Left ventricle myocardium inferior (tissue), 1 donor: ENCODE results near the gene PAQR3. TPM values are rescaled to one million over a fixed set of nuclear protein-coding genes. Genes with fewer than 3 reads are reported as not detected.
"Not testable (repeated sequence)": the region's sequence is repeated elsewhere in the genome, so short reads cannot be mapped to it uniquely, and the experiment has no call there.

ENCODE experiments used
- DNase-seq: peaks from one replicate; pipeline ENCODE4 v3.0.0-alpha.2; 2020
- H3K27ac ChIP-seq: fragments of 200-600 bp; replicated peaks from 2 replicates; pipeline ENCODE4 v1.8.0; 2021
- H3K27me3 ChIP-seq: fragments of 200-600 bp; 2 replicates; pipeline ENCODE4 v1.8.0; 2021; ENCODE audit warnings: low read depth
- H3K36me3 ChIP-seq: fragments of 200-600 bp; 2 replicates; pipeline ENCODE4 v1.8.0; 2021
- H3K4me1 ChIP-seq: fragments of 200-600 bp; 2 replicates; pipeline ENCODE4 v1.8.0; 2021
- H3K4me3 ChIP-seq: fragments of 200-600 bp; 2 replicates; pipeline ENCODE4 v1.8.0; 2021; ENCODE audit warnings: mild to moderate bottlenecking, moderate library complexity
- H3K9me3 ChIP-seq: fragments of 200-600 bp; replicated peaks from 2 replicates; pipeline ENCODE4 v1.8.0; 2021
- intact Hi-C: fragments of 100-400 bp; cut with micrococcal nuclease; formaldehyde crosslinking; loops from one replicate; pipeline ENCODE4 v1.11.0; 2022
- total RNA-seq: library from RNA; stranded (reverse); fragmentation: NEBNext Ultra II Directional; extraction: Animal tissue kit (Norgen Biotek cat#: 25700); gene quantifications from one replicate; pipeline ENCODE4 v1.2.1, GENCODE V29; 2021
- TF ChIP-seq, protein P1 (sequence below): fragments of 200-600 bp; IDR thresholded peaks from 2 replicates; pipeline ENCODE4 v1.8.0; 2021; ENCODE audit warnings: antibody characterized with exemption, mild to moderate bottlenecking, borderline replicate concordance
- donor health status: DM: no; HTN: yes; CAD: no; lungs with severe emphysema.

Gene PAQR3
- total RNA-seq, 1 donor from 2014 or later = 9.8 TPM

GRCh38 chr4:78910612-78911011, 28.6 kb downstream of the PAQR3 start:
- H3K4me3 ChIP-seq = no peak overlapping the region
- TF ChIP-seq, protein P1, sequence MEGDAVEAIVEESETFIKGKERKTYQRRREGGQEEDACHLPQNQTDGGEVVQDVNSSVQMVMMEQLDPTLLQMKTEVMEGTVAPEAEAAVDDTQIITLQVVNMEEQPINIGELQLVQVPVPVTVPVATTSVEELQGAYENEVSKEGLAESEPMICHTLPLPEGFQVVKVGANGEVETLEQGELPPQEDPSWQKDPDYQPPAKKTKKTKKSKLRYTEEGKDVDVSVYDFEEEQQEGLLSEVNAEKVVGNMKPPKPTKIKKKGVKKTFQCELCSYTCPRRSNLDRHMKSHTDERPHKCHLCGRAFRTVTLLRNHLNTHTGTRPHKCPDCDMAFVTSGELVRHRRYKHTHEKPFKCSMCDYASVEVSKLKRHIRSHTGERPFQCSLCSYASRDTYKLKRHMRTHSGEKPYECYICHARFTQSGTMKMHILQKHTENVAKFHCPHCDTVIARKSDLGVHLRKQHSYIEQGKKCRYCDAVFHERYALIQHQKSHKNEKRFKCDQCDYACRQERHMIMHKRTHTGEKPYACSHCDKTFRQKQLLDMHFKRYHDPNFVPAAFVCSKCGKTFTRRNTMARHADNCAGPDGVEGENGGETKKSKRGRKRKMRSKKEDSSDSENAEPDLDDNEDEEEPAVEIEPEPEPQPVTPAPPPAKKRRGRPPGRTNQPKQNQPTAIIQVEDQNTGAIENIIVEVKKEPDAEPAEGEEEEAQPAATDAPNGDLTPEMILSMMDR = no peak
- peaks cover 35% of the 10 kb centered on the region for H3K36me3 ChIP-seq
- DNase-seq = no peak
- H3K9me3 ChIP-seq = no peaks in the 10 kb centered on the region
- no peaks in the 10 kb centered on the region for H3K4me1 ChIP-seq
- H3K27ac ChIP-seq = no peak overlapping the region
- no peaks in the 10 kb centered on the region for H3K27me3 ChIP-seq
- intact Hi-C loops = no loop called here

- H3K4me1 ChIP-seq, H3K27me3 ChIP-seq, DNase-seq, intact Hi-C loops, H3K27ac ChIP-seq, H3K9me3 ChIP-seq, H3K4me3 ChIP-seq: not testable (repeated sequence)
- peaks cover 34% of the 10 kb centered on the region for H3K36me3 ChIP-seq
Observed at GRCh38 chr4:78908974-78909373, 30.3 kb downstream of the PAQR3 start.

GRCh38 chr4:78907638-78908037, 31.6 kb downstream of the PAQR3 start:
- no peaks in the 10 kb centered on the region for H3K4me1 ChIP-seq
- DNase-seq = no peak
- TF ChIP-seq, protein P1 = no peak
- no peak overlapping the region for H3K4me3 ChIP-seq
- no peaks in the 10 kb centered on the region for H3K27me3 ChIP-seq
- peaks cover 26% of the 10 kb centered on the region for H3K36me3 ChIP-seq
- no peaks in the 10 kb centered on the region for H3K9me3 ChIP-seq
- intact Hi-C loops = no loop called here
- no peak overlapping the region for H3K27ac ChIP-seq

- Histone ChIP-seq H3K27ac (no peak overlapping the region), H3K9me3 (no peaks in the 10 kb centered on the region), H3K27me3 (no peaks in the 10 kb centered on the region), H3K36me3 (no peaks in the 10 kb centered on the region), H3K4me3 (no peak overlapping the region), H3K4me1 (no peaks in the 10 kb centered on the region)
- intact Hi-C loops = no loop called here
- TF ChIP-seq, protein P1 = no peak
- no peak for DNase-seq
Observed at GRCh38 chr4:78904143-78904542, 35.1 kb downstream of the PAQR3 start.

DNA sequence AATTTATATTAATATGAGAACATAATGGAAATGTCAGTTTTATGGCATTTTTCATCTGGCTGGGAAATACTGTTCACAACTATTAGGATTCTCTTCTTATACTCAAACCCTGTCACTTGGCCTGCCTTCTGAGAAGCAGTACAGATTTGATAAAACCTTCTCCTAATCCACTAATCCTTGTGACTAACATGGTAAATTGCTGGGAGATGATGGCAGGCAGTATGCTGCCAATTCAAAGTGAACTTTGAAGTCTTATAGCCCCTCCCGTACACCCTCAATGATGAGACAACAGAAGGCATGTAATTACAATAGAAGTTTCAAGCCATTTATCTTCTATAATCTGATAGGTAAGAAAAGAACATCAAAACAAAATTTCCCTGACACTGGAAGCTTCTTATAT, 36.9 kb downstream of the PAQR3 start:
- no peak overlapping the region for H3K27ac ChIP-seq
- TF ChIP-seq, protein P1 = no peak
- no peak overlapping the region for H3K4me3 ChIP-seq
- H3K36me3 ChIP-seq = no peaks in the 10 kb centered on the region
- intact Hi-C loops = no loop called here
- no peaks in the 10 kb centered on the region for H3K4me1 ChIP-seq
- no peaks in the 10 kb centered on the region for H3K27me3 ChIP-seq
- no peak for DNase-seq
- no peaks in the 10 kb centered on the region for H3K9me3 ChIP-seq

DNA sequence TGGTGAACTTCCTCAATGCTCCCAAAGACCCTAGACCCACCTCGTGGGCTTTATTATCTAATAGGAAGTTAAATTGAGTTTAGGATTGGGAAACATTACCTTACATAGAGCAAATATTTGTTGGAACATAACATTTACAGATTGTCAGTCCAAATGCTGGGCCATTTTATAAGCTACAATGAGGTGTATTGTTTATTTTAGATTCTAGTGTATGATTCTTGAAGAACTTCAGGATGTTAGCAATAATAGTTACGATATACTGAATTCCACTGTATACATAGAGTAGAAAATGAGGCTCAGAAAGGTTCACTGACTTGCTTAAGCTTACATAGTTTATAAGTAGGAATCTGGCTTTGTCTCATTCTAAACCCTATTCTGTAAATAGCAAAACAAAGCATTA, 37.4 kb downstream of the PAQR3 start:
- H3K4me1 ChIP-seq = no peaks in the 10 kb centered on the region
- H3K27ac ChIP-seq = no peak overlapping the region
- intact Hi-C loops = no loop called here
- no peak overlapping the region for H3K4me3 ChIP-seq
- no peak for DNase-seq
- H3K9me3 ChIP-seq = no peaks in the 10 kb centered on the region
- no peaks in the 10 kb centered on the region for H3K27me3 ChIP-seq
- TF ChIP-seq, protein P1 = no peak
- no peaks in the 10 kb centered on the region for H3K36me3 ChIP-seq
